HG03439 (cell line): ENCODE results near the gene SLC8A2.

Source experiments
- ATAC-seq: cut with Tn5 transposase; IDR thresholded peaks from one replicate; pipeline ENCODE4 v1.9.1; 2021; ENCODE audit warnings: mild to moderate bottlenecking, moderate library complexity; ENCODE audit not compliant: unreplicated experiment

The SLC8A2 gene

GRCh38 chr19:47461876-47462275 lies 9.8 kb downstream of the SLC8A2 start:
- no peak for ATAC-seq

- ATAC-seq = no peak
These were observed 12.2 kb downstream of the SLC8A2 start for GRCh38 chr19:47459477-47459876.

- ATAC-seq = no peak
These were observed 13.0 kb downstream of the SLC8A2 start for GRCh38 chr19:47458672-47459071.

- ATAC-seq = no peak
These were observed 14.8 kb downstream of the SLC8A2 start for GRCh38 chr19:47456721-47457474.

- ATAC-seq = no peak
These were observed 21.2 kb downstream of the SLC8A2 start for GRCh38 chr19:47450478-47450877.

- no peak for ATAC-seq
These were observed 23.3 kb downstream of the SLC8A2 start for GRCh38 chr19:47448360-47448727.

GRCh38 chr19:47447470-47448359 lies 24.0 kb downstream of the SLC8A2 start:
- no peak for ATAC-seq

- ATAC-seq = no peak
These were observed 24.9 kb downstream of the SLC8A2 start for GRCh38 chr19:47446534-47447469.

GRCh38 chr19:47445937-47446402 lies 25.7 kb downstream of the SLC8A2 start:
- no peak for ATAC-seq

GRCh38 chr19:47445527-47445926 lies 26.2 kb downstream of the SLC8A2 start:
- no peak for ATAC-seq

- no peak for ATAC-seq
These were observed 27.3 kb downstream of the SLC8A2 start for GRCh38 chr19:47444388-47444821.

GRCh38 chr19:47443331-47443730 lies 28.4 kb downstream of the SLC8A2 start:
- no peak for ATAC-seq

GRCh38 chr19:47438793-47439220 lies 32.9 kb downstream of the SLC8A2 start:
- no peak for ATAC-seq

GRCh38 chr19:47437500-47437899 lies 34.2 kb downstream of the SLC8A2 start:
- no peak for ATAC-seq

GRCh38 chr19:47436712-47437401 lies 34.8 kb downstream of the SLC8A2 start:
- no peak for ATAC-seq

GRCh38 chr19:47435883-47436417 lies 35.7 kb downstream of the SLC8A2 start:
- no peak for ATAC-seq

GRCh38 chr19:47435196-47435595 lies 36.5 kb downstream of the SLC8A2 start:
- no peak for ATAC-seq

- no peak for ATAC-seq
These were observed 37.6 kb downstream of the SLC8A2 start for GRCh38 chr19:47434088-47434487.

GRCh38 chr19:47433121-47433520 lies 38.6 kb downstream of the SLC8A2 start:
- ATAC-seq = no peak

- ATAC-seq = no peak
These were observed 39.2 kb downstream of the SLC8A2 start for GRCh38 chr19:47432499-47432898.
